WERI-Rb-1 (cell line): Measurements from ENCODE around the gene UGT1A8.

Experiments
- DNase-seq: peaks from one replicate; pipeline ENCODE4 v3.0.0-alpha.2; 2020
- H3K27ac ChIP-seq: fragments of 250-450 bp; sonication (Bioruptor Pico); 2 replicates; pipeline ENCODE4 v1.5.1; 2020; ENCODE audit warnings: mild to moderate bottlenecking, moderate library complexity
- H3K27me3 ChIP-seq: fragments of 250-450 bp; sonication (Bioruptor Pico); 2 replicates; pipeline ENCODE4 v1.5.1; 2021; ENCODE audit warnings: mild to moderate bottlenecking, low read depth, moderate library complexity; ENCODE audit not compliant: insufficient read depth, severe bottlenecking
- H3K36me3 ChIP-seq: fragments of 250-450 bp; sonication (Bioruptor Pico); 2 replicates; pipeline ENCODE4 v1.5.1; 2020; ENCODE audit warnings: mild to moderate bottlenecking, moderate library complexity
- H3K4me3 ChIP-seq: 2 replicates; pipeline ENCODE4 v1.5.1; 2011; ENCODE audit warnings: low read depth, mild to moderate bottlenecking, control low read depth, low read length
- H3K9me3 ChIP-seq: fragments of 250-450 bp; sonication (Bioruptor Pico); 2 replicates; pipeline ENCODE4 v1.5.1; 2021; ENCODE audit warnings: mild to moderate bottlenecking, moderate library complexity; ENCODE audit not compliant: severe bottlenecking
- TF ChIP-seq, protein P1 (sequence below): IDR thresholded peaks from 2 replicates; pipeline ENCODE4 v1.5.1; 2011; ENCODE audit warnings: low read depth, mild to moderate bottlenecking, control low read depth, inconsistent platforms, low read length

Gene UGT1A8

DNA sequence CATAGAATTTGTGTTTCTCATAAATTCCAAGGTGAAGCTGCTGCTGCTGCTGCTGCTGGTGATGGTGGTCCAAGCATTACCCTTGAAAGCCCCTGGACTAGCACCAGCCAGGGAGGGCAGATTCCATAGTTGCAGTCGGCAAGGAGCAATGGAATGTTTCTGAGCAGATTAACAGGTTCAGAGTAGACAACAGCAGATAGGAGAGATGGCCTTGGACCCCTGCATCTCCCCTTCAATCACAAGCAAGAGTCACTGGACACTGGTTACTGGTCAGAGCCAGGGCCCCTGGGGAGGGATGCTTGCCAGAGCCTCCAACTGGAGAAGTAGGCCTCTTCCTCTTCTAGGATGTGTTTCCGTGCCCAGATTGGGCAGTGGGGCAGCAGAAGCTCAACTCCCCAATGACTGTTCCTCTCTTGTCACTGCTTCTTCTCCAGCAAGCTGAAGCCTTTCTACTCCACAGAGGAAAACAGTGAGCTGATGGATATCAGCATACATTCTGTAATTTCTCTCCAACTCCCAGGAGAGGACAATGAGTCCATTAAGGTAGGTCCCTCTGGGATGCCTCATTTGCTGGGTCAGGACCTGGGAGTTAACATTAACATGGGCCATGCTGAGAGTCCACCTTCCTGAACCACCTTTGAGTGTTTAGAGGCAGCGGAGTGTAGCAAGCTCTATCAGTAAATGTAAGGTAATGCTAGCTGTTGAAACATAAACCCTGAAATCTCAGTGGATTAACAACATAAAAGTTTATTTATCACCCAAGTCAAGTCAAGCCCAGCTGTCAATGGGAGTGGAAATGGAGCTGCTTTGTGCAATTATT, 196.0 kb downstream of the UGT1A8 start:
- Histone ChIP-seq H3K27me3 (no peaks in the 10 kb centered on the region), H3K27ac (no peak overlapping the region), H3K4me3 (no peak overlapping the region), H3K36me3 (no peaks in the 10 kb centered on the region), H3K9me3 (no peaks in the 10 kb centered on the region)
- TF ChIP-seq, protein P1, sequence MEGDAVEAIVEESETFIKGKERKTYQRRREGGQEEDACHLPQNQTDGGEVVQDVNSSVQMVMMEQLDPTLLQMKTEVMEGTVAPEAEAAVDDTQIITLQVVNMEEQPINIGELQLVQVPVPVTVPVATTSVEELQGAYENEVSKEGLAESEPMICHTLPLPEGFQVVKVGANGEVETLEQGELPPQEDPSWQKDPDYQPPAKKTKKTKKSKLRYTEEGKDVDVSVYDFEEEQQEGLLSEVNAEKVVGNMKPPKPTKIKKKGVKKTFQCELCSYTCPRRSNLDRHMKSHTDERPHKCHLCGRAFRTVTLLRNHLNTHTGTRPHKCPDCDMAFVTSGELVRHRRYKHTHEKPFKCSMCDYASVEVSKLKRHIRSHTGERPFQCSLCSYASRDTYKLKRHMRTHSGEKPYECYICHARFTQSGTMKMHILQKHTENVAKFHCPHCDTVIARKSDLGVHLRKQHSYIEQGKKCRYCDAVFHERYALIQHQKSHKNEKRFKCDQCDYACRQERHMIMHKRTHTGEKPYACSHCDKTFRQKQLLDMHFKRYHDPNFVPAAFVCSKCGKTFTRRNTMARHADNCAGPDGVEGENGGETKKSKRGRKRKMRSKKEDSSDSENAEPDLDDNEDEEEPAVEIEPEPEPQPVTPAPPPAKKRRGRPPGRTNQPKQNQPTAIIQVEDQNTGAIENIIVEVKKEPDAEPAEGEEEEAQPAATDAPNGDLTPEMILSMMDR = no peak
- DNase-seq = peak; percentile 2

DNA sequence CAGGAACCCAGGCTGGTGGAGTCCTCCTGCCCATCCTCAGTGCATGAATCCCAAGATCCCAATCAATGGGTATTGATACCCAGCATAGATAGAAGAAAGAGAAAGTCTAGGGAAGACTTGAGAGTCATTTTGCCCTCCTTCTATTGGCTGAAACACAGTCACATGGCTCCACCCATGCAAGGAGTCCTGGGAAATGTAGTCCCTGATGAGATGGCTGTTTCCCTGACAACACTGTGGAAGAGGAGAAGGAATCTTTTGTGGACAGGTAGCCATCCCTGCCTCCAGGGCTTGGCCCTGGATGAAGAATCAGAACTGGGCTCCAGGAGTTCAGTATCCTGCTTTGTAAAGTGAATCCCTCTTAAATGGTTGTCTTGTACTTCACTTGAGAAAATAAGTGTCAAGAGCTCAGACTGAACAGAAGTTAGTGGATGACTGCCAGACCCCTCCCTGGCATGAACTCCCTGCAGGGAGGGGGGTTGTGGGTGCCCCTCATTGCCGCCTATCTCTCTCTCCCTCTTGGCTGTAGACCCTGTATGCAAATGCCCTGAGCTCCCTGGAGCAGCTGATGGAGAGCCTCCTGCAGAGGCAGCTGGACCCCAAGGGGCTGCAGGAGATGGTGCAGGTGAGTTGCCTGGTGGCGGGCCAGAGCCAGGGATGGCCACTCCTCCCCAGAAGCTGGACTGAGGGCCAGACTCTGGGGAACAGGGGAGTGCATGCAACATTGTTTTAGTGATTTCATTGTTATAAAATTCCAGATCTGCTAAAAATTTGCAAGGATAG, 196.8 kb downstream of the UGT1A8 start:
- Histone ChIP-seq H3K9me3 (no peaks in the 10 kb centered on the region), H3K36me3 (no peaks in the 10 kb centered on the region), H3K4me3 (no peak overlapping the region), H3K27ac (no peak overlapping the region), H3K27me3 (no peaks in the 10 kb centered on the region)
- DNase-seq = peak; percentile 6
- TF ChIP-seq, protein P1 = no peak

DNA sequence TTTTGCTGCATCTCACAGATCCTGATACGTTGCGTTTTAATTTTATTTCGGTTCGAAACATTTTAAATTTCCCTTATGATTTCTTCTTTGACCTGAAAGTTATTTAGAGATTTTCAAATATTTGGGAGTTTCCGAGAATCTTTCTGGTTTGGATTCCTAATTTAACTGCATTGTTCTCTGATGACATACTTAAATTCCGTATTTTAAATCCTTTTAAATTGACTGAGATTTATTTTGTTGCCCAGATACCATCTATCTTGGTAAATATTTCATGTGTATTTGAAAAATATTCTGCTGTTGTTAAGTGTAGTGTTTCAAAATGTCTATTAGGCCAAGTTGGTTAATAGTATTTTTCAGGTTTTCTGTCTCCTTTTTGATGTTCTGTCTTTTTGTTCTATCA, 198.4 kb downstream of the UGT1A8 start:
- TF ChIP-seq, protein P1 = no peak
- no peak for DNase-seq

DNA sequence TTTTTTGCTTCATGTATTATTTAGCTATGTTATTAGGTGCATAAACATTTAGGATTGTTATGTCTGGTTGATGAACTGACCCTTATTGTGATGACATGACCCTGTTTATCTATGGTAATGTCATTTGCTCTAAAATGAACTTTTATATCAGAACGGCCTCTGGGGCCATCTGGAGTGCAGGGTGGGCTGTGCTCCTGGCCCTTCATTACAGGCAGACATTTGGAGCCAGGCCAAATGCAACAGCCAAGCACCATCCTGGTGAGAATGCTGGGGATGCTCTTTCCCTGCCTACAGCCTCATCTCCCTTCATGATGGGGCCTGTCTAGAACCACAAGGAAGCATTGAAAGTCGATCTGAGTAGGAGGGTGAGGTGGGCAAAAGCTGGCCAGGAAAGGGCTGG, 198.9 kb downstream of the UGT1A8 start:
- TF ChIP-seq, protein P1 = no peak
- DNase-seq = no peak
- Histone ChIP-seq H3K4me3 (no peak overlapping the region), H3K27ac (no peak overlapping the region), H3K27me3 (no peaks in the 10 kb centered on the region), H3K9me3 (no peaks in the 10 kb centered on the region), H3K36me3 (no peaks in the 10 kb centered on the region)

More for the DNA sequence above, 198.4 kb downstream of the UGT1A8 start:
- Histone ChIP-seq H3K27ac (no peak overlapping the region), H3K27me3 (no peaks in the 10 kb centered on the region), H3K4me3 (no peak overlapping the region), H3K36me3 (no peaks in the 10 kb centered on the region), H3K9me3 (no peaks in the 10 kb centered on the region)

DNA sequence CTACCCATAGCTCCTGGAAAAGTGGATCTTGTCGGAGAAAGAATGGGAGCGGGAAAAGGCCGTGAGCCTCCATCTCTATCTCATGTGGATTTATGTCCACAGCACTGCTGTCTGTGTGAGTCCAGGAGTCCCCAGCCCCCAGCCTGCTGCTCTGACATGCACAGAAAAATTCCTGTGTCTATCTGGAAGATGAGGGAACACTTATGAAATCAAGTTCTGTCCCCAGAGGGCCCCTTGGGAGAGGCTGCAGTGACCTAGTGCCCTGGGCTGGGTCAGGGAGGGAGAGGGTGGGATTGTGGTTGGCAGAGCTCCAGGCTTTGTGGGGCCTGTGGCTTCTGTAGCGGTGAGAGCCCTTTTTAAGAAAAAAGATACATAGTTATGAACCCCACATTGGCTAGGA, 199.3 kb downstream of the UGT1A8 start:
- Histone ChIP-seq H3K9me3 (no peaks in the 10 kb centered on the region), H3K36me3 (no peaks in the 10 kb centered on the region), H3K4me3 (no peak overlapping the region), H3K27me3 (no peaks in the 10 kb centered on the region), H3K27ac (no peak overlapping the region)
- TF ChIP-seq, protein P1 = no peak
- peak; percentile 0 for DNase-seq
